Gastroesophageal sphincter (tissue), 4 donors: ENCODE data around the gene KDM6A. TPM values are rescaled to one million over a fixed set of nuclear protein-coding genes. Genes with fewer than 3 reads are reported as not detected.

Experiments used
- ATAC-seq: fragments of 150-250 bp; one replicate; pipeline ENCODE4 v1.9.1; 2016; ENCODE audit warnings: mild to moderate bottlenecking, moderate library complexity
- H3K27ac ChIP-seq, 4 donors: fragments of 200-600 bp; sonication (generic) in 3 of 4; 1 replicate in 3 of 4; 2 replicates in 1 of 4; pipeline ENCODE4 v1.5.1; 2016 to 2019
- H3K27me3 ChIP-seq: fragments of 200-600 bp; sonication (generic); one replicate; pipeline ENCODE4 v1.5.1; 2019
- H3K36me3 ChIP-seq, 2 donors: fragments of 200-600 bp; sonication (generic); one replicate each; pipeline ENCODE4 v1.5.1; 2019; ENCODE audit warnings: control low read depth in 1 of 2
- H3K4me1 ChIP-seq, 3 donors: fragments of 200-600 bp; sonication (generic); 1 replicate in 2 of 3; 2 replicates in 1 of 3; pipeline ENCODE4 v1.5.1; 2016 to 2019; ENCODE audit warnings: control low read depth in 2 of 3
- H3K4me3 ChIP-seq, 2 donors: fragments of 200-600 bp; sonication (generic); one replicate each; pipeline ENCODE4 v1.5.1; 2019; ENCODE audit warnings: mild to moderate bottlenecking in 1 of 2, moderate library complexity in 1 of 2
- H3K9me3 ChIP-seq, 3 donors: fragments of 200-600 bp; sonication (generic); one replicate each; pipeline ENCODE4 v1.5.1; 2017 to 2019; ENCODE audit warnings: control low read depth in 2 of 3
- EP300 ChIP-seq: sonication (generic); formaldehyde crosslinking; IDR thresholded peaks from one replicate; pipeline ENCODE4 v1.6.1; 2017; ENCODE audit warnings: antibody characterized with exemption, mild to moderate bottlenecking
- POLR2A ChIP-seq, 2 donors: fragments of 450-650 bp; IDR thresholded peaks; one replicate each; pipeline ENCODE4 v1.6.1; 2017; ENCODE audit warnings: antibody characterized with exemption in 2 of 2, mild to moderate bottlenecking in 2 of 2, moderate library complexity in 1 of 2
- POLR2AphosphoS5 ChIP-seq: sonication (generic); formaldehyde crosslinking; IDR thresholded peaks from one replicate; pipeline ENCODE4 v1.6.1; 2017; ENCODE audit warnings: antibody characterized with exemption
- WGBS, 2 donors: methylation state at CpG; one replicate each; pipeline ENCODE4 v1.1.5; 2018; ENCODE audit warnings: low coverage in 1 of 2; 5-methylcytosine and 5-hydroxymethylcytosine counted together
- total RNA-seq, 4 donors: library from RNA; depleted of rRNA; stranded (reverse); fragments of >200 nt; gene quantifications; one replicate each; pipeline ENCODE4 v1.1.0, GENCODE V29; 2016
- TF ChIP-seq, protein P1 (sequence below), 4 experiments: fragments of 200-600 bp in 2 of 4; fragments of 450-650 bp in 2 of 4; sonication (generic) in 1 of 4; IDR thresholded peaks; one replicate each; pipeline ENCODE4 v1.5.1; 2017 to 2019; ENCODE audit warnings: antibody characterized with exemption in 4 of 4, mild to moderate bottlenecking in 2 of 4, moderate library complexity in 2 of 4

KDM6A gene
- total RNA-seq, 4 donors from 2014 or later = 17.0 to 28.6 (median 19.9) TPM

DNA sequence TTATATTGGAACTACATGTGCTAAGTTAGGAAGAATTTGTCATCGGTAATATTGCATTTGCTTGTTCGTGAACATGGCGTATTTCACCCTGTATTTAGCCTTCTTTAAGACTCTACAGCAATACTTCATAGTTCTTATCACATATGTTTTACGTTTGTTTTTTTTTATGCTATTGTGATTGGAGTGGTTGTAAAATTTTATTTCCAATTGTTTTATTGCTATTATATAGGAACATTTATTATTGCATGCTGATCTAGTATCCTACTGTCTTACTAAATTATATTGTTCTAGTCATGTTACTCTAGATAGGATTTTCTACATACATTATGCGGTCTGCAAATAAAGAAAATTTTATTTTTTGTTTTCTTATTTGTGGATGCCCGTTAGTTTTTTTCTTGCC lies 107.4 kb downstream of the KDM6A start:
- Histone ChIP-seq H3K9me3 (no peaks in the 10 kb centered on the region), H3K36me3 (peaks cover 0 to 4% of the 10 kb centered on the region in 2 donors), H3K4me1 (no peaks in the 10 kb centered on the region), H3K27me3 (no peaks in the 10 kb centered on the region), H3K27ac (no peak overlapping the region), H3K4me3 (no peak overlapping the region)
- 95 to 100% methylated on average over 6 of the region's 6 CpGs for WGBS, 2 donors
- ATAC-seq = no peak
- TF ChIP-seq POLR2A (IDR thresholded peaks at IDR 0.05) (no peak), POLR2AphosphoS5 (no peak), EP300 (no peak)
- TF ChIP-seq, protein P1, sequence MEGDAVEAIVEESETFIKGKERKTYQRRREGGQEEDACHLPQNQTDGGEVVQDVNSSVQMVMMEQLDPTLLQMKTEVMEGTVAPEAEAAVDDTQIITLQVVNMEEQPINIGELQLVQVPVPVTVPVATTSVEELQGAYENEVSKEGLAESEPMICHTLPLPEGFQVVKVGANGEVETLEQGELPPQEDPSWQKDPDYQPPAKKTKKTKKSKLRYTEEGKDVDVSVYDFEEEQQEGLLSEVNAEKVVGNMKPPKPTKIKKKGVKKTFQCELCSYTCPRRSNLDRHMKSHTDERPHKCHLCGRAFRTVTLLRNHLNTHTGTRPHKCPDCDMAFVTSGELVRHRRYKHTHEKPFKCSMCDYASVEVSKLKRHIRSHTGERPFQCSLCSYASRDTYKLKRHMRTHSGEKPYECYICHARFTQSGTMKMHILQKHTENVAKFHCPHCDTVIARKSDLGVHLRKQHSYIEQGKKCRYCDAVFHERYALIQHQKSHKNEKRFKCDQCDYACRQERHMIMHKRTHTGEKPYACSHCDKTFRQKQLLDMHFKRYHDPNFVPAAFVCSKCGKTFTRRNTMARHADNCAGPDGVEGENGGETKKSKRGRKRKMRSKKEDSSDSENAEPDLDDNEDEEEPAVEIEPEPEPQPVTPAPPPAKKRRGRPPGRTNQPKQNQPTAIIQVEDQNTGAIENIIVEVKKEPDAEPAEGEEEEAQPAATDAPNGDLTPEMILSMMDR (IDR thresholded peaks at IDR 0.05) = no peak

DNA sequence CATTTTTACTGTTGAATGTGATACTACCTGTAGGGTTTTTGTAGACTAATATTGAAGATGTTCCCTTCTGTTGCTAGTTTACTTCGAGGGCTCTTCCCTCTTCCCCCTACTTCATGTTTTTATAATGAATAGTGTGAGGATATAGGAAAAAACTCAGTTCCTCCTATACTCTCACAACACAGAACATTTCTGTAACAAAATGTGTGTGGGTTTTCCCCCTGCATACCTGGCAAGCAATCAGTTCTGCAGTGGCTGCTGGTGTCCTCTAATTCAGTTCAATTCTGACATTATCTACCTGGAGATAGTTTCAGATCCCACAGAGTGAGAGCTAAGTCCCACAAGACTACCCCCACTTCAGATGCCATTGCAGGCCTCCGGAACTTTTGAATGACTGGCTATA lies 107.9 kb downstream of the KDM6A start:
- no peak overlapping the region for H3K27ac ChIP-seq
- no peaks in the 10 kb centered on the region for H3K27me3 ChIP-seq
- no peaks in the 10 kb centered on the region for H3K9me3 ChIP-seq
- peaks cover 0 to 3% of the 10 kb centered on the region in 2 donors for H3K36me3 ChIP-seq
- 89% methylated on average over 1 of the region's 2 CpGs; no CpG with 5 or more reads in 1 of the 2 donors for WGBS, 2 donors
- no peak for ATAC-seq
- no peaks in the 10 kb centered on the region for H3K4me1 ChIP-seq
- TF ChIP-seq POLR2A (IDR thresholded peaks at IDR 0.05) (no peak), EP300 (no peak), POLR2AphosphoS5 (no peak)
- TF ChIP-seq, protein P1 (IDR thresholded peaks at IDR 0.05) = no peak
- H3K4me3 ChIP-seq = no peak overlapping the region

DNA sequence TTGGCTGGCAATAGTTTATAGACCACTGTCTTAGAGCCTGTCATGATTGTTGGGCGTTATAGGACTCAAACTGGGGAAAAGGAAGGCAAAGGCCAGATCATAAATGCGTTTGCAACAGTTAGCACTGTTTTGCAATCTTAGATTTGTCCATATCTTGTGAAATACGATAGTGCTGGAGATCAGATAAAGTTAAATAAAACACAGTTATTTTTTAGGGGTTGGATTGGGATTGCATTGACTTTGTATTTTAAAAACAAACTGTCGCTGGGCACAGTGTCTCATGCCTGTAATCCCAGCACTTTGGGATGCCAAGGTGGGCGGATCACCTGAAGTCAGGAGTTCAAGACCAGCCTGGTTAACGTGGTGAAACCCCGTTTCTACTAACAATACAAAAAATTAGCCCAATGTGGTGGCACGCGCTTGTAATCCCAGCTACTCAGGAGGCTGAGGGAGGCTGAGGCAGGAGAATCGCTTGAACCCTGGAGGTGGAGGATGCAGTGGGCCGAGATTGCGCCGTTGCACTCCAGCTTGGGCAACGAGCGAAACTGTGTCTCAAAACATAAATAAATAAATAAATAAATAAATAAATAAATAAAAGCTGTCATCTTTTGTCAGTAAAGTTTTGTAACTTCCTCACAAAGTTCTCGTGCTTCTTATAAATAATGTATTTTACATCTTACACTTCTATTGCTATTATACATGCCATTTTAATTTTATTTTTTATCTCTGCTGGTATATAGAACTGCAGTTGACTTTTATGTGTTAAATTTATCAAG lies 117.2 kb downstream of the KDM6A start:
- no peaks in the 10 kb centered on the region for H3K9me3 ChIP-seq
- ATAC-seq = no peak
- TF ChIP-seq, protein P1 (IDR thresholded peaks at IDR 0.05) = no peak
- no peak for TF ChIP-seq POLR2AphosphoS5
- TF ChIP-seq EP300 = no peak
- TF ChIP-seq POLR2A (IDR thresholded peaks at IDR 0.05) = no peak
- H3K27me3 ChIP-seq = no peaks in the 10 kb centered on the region
- no peak overlapping the region for H3K4me3 ChIP-seq
- WGBS, 2 donors = 93 to 95% methylated on average over 5 to 8 of the region's 16 CpGs
- no peaks in the 10 kb centered on the region for H3K36me3 ChIP-seq
- no peaks in the 10 kb centered on the region for H3K4me1 ChIP-seq
- no peak overlapping the region for H3K27ac ChIP-seq

DNA sequence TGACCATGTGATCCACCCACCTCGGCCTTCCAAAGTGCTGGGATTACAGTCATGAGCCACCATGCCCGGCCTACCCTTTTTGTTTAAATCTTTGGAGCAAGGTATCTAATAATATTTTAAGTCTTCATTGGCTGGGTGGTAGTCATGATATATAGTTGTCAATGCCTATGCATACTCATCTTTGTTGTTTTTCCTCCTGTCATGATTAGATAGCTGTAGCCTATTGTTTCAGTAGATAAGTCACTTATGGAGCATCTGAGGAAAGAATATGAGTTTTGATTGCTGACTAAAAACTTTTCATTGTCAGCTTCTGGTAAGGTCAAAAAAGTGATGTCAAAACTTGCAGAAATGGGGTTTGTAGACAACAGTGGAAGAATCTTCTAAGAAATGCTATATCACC lies 119.8 kb downstream of the KDM6A start:
- no peaks in the 10 kb centered on the region for H3K27me3 ChIP-seq
- ATAC-seq = no peak
- H3K4me1 ChIP-seq = peaks cover 0 to 7% (median 7%) of the 10 kb centered on the region in 3 donors
- 100% methylated on average over 2 of the region's 2 CpGs; no CpG with 5 or more reads in 1 of the 2 donors for WGBS, 2 donors
- no peaks in the 10 kb centered on the region for H3K36me3 ChIP-seq
- H3K9me3 ChIP-seq = no peaks in the 10 kb centered on the region
- H3K27ac ChIP-seq = no peak overlapping the region
- TF ChIP-seq POLR2A (IDR thresholded peaks at IDR 0.05) (no peak), POLR2AphosphoS5 (no peak), EP300 (no peak)
- TF ChIP-seq, protein P1 (IDR thresholded peaks at IDR 0.05) = no peak
- H3K4me3 ChIP-seq = no peak overlapping the region

DNA sequence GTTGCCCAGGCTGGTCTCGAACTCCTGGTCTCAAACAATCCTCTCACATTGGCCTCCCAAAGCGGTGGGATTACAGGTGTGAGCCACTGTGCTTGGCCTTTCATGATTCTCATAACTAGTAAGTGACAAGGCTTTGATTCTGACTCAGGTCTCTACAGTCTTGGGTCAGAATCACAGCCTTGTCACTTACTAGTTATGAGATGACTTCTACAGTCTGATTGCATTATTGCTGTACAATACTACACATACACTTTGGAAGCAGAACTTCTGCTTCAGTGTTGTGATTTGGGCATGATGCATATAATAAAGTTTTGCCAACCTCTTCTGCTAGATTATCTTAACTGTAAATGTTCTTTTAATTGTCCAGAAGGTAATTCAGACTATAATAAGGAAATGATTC lies 123.3 kb downstream of the KDM6A start:
- no peak overlapping the region for H3K27ac ChIP-seq
- 88 to 95% methylated on average over 2 of the region's 2 CpGs for WGBS, 2 donors
- no peak overlapping the region for H3K4me3 ChIP-seq
- H3K36me3 ChIP-seq = no peaks in the 10 kb centered on the region
- no peak for ATAC-seq
- no peaks in the 10 kb centered on the region for H3K9me3 ChIP-seq
- H3K4me1 ChIP-seq = peaks cover 0 to 11% (median 10%) of the 10 kb centered on the region in 3 donors
- TF ChIP-seq POLR2A (IDR thresholded peaks at IDR 0.05) = no peak
- TF ChIP-seq, protein P1 (IDR thresholded peaks at IDR 0.05) = no peak
- no peak for TF ChIP-seq POLR2AphosphoS5
- no peak for TF ChIP-seq EP300
- no peaks in the 10 kb centered on the region for H3K27me3 ChIP-seq
